ENCODE data around the gene MOB3A. TPM values are rescaled to one million over a fixed set of nuclear protein-coding genes. Genes with fewer than 3 reads are reported as not detected.

Gene MOB3A
- total and polyA plus RNA-seq, 12 donors, result 5.5 to 54.0 (median 37.1) TPM

GRCh38 chr19:2047449-2048103 is 48.5 kb downstream of the MOB3A start:
- TF ChIP-seq POLR2A (IDR thresholded peaks at IDR 0.05) (peak in 1 of 2 donors; percentile 26), CTCF (IDR thresholded peaks at IDR 0.05) (no peak)
- 48 to 60% (median 49%) methylated on average over 1 to 22 of the region's 22 CpGs for WGBS, 4 donors
- peak overlapping the region; percentile 50 to 99 (median 98) for H3K27ac ChIP-seq
- H3K36me3 ChIP-seq (replicated peaks in 1 of 2), result peaks cover 0 to 52% of the 10 kb centered on the region in 2 donors
- intact Hi-C loops (cut with DNase I), result no loop called here
- H3K9me3 ChIP-seq (replicated peaks in 1 of 3), result no peaks in the 10 kb centered on the region
- peak overlapping the region in 1 of 4 donors; percentile 99 for H3K4me3 ChIP-seq
- peak; percentile 86 to 94 (median 92) for DNase-seq
- H3K4me1 ChIP-seq (replicated peaks in 1 of 2), result peaks cover 76 to 82% of the 10 kb centered on the region in 2 donors
- no peaks in the 10 kb centered on the region for H3K27me3 ChIP-seq

- TF ChIP-seq CTCF (IDR thresholded peaks at IDR 0.05) (no peak), POLR2A (IDR thresholded peaks at IDR 0.05) (no peak)
- intact Hi-C loops (cut with DNase I), result no loop called here
- Histone ChIP-seq H3K27me3 (no peaks in the 10 kb centered on the region), H3K4me1 (replicated peaks in 1 of 2) (peaks cover 77 to 83% of the 10 kb centered on the region in 2 donors), H3K27ac (peak overlapping the region in 4 of 5 donors; percentile 91 to 99 (median 98)), H3K9me3 (replicated peaks in 1 of 3) (no peaks in the 10 kb centered on the region), H3K36me3 (replicated peaks in 1 of 2) (peaks cover 0 to 56% of the 10 kb centered on the region in 2 donors), H3K4me3 (peak overlapping the region in 1 of 4 donors; percentile 99)
- peak in 1 of 7 donors; percentile 20 for DNase-seq
- WGBS, 4 donors, result 55 to 100% (median 82%) methylated on average over 1 to 6 of the region's 6 CpGs
Observed at GRCh38 chr19:2047076-2047448, 49.1 kb downstream of the MOB3A start.

- TF ChIP-seq POLR2A (IDR thresholded peaks at IDR 0.05), result no peak
- TF ChIP-seq CTCF (IDR thresholded peaks at IDR 0.05), result no peak
- peak in 3 of 7 donors; percentile 41 to 57 (median 42) for DNase-seq
- H3K27me3 ChIP-seq, result no peaks in the 10 kb centered on the region
- 84 to 90% (median 88%) methylated on average over 28 to 50 of the region's 50 CpGs for WGBS, 4 donors
- H3K27ac ChIP-seq, result peak overlapping the region in 4 of 5 donors; percentile 91 to 99 (median 98)
- peaks cover 75 to 83% of the 10 kb centered on the region in 2 donors for H3K4me1 ChIP-seq (replicated peaks in 1 of 2)
- no peaks in the 10 kb centered on the region for H3K9me3 ChIP-seq (replicated peaks in 1 of 3)
- intact Hi-C loops (cut with DNase I), result no loop called here
- H3K4me3 ChIP-seq, result no peak overlapping the region
- H3K36me3 ChIP-seq (replicated peaks in 1 of 2), result peaks cover 0 to 61% of the 10 kb centered on the region in 2 donors
Observed at GRCh38 chr19:2046046-2046907, 49.8 kb downstream of the MOB3A start.

- Histone ChIP-seq H3K9me3 (replicated peaks in 1 of 3) (no peaks in the 10 kb centered on the region), H3K36me3 (replicated peaks in 1 of 2) (peaks cover 0 to 69% of the 10 kb centered on the region in 2 donors), H3K4me1 (replicated peaks in 1 of 2) (peaks cover 81 to 90% of the 10 kb centered on the region in 2 donors), H3K4me3 (no peak overlapping the region), H3K27me3 (no peaks in the 10 kb centered on the region), H3K27ac (peak overlapping the region in 4 of 5 donors; percentile 19 to 99 (median 98))
- TF ChIP-seq POLR2A (IDR thresholded peaks at IDR 0.05) (no peak), CTCF (IDR thresholded peaks at IDR 0.05) (no peak)
- peak in 4 of 7 donors; percentile 32 to 52 (median 45) for DNase-seq
- intact Hi-C loops (cut with DNase I), result no loop called here
- 40 to 57% (median 46%) methylated on average over 4 to 14 of the region's 14 CpGs for WGBS, 4 donors
Observed at GRCh38 chr19:2045501-2046045, 50.6 kb downstream of the MOB3A start.

All from adrenal gland (tissue), 12 donors.